D341Med (cell line): ENCODE measurements around the gene ATXN3L.
A peak's percentile ranks its signal among the peaks of the same experiment; 100 is the strongest.

Source experiments
- DNase-seq: peaks from one replicate; pipeline ENCODE4 v3.0.0; 2012; ENCODE audit warnings: low spot score

ATXN3L gene

DNA sequence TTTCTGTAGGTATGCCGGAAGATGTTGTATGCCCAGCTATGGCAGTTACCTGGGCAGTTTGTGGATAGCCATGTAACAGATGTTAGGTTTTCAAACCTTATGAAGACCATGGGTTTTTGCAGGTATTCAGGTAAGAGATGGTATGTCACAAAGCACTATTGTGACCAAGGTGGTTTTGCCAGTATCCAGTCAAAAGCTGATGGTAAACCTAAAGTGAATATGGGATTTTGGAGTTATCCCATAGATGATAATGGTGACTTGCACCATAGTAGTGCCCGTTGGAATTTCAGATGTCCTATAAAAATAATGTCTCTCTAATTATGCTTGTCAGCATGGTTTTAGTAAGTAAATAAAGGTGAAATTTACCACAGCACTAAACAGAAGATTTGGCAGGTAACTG lies at the start of gene ATXN3L:
TSS of gene ATXN3L (minus strand) at position 101 of the 400 bp plus-strand sequence. CDS start 119 bp downstream, outside the sequence.
- no peak for DNase-seq

DNA sequence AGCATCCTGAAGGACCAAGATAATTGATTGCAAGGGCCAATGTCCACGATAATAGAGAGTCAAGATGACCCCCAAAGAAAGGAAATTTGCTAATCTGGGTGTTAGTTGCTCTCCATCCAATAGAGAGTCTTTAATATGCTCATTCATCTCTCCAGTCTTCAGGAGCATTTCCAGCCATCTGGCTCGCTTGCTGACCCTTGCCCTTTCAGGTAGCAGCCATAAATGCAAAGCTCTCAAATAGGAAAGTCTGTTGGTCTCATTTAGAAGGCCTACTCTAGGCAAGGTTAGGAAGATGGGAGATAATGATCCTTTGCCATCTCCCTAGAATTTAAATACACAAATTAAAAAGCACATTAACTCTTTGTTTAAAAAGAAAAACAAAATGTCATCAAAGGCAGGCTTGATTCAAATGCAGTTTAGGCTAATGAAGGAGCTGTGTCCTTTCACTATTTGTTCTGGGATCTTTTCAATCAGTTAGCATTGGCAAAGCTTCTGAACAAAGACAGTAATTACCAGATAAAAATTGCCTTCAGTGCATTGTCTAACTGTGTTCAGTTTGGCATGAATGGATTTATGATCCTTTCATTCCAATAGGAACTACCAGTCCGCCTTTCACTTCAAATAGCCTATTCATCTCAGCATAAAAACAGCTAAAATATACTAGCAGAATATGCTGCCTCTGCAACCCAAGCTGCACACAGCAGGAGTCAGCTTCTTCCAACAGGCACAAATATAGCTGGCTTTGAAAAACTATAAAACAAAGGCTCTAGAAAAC lies 49.6 kb upstream of the ATXN3L start:
- DNase-seq, result no peak

DNA sequence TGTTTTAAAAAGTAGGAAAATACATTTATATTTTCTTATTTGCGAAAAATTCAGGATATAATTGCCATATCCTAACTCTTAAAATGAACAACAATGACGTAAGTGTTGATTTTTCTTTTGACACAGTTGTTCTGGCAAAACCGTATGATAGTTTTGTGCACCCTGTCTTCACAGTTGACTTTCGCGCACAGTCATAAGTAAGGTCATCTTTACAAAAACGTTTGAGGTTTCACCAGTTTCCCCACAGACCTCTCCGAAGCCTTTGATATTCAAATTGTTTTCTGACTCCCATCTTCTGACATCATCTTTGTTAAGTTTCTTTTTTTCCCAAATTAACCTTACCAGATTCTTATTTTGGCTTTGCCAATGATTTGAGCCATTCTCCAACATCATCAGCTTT lies 48.1 kb upstream of the ATXN3L start:
- DNase-seq, result no peak

DNA sequence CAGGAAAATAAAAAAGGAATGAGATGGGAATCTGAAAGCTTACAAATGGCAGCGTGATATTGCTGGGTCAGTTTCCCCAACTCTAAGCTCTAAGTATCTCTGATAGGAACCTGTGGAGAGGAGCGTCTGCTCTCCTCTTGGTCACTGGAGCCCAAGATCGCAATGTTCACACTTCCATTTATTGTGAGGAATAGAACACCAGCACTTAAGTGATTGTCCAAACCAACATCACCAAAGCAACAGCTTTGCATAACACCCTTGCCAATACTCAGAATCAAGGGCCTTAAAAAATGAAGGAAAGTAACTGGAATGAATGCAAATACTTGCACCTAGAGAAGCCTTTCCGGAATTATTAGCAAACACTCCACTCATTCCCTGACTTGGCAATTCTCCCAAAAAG lies 46.8 kb upstream of the ATXN3L start:
- DNase-seq, result no peak

DNA sequence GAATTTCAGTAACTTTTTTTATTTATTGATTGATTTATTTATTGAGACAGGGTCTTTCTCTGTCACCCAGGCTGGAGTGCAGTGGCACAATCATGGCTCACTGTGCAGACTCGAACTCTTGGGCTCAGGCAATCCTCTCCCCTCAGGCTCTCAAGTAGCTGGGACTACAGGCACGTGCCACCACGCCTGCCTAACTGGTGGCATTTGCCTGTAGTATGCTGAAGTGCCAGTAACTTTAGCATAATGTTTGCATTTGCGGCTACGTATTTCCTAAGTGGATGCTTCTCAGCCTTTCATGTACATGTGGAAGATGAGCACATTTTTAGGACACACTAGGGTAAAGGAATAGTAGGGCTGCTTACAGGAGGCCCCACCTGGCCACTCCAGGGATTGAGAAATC lies 45.3 kb upstream of the ATXN3L start:
- DNase-seq, result no peak

DNA sequence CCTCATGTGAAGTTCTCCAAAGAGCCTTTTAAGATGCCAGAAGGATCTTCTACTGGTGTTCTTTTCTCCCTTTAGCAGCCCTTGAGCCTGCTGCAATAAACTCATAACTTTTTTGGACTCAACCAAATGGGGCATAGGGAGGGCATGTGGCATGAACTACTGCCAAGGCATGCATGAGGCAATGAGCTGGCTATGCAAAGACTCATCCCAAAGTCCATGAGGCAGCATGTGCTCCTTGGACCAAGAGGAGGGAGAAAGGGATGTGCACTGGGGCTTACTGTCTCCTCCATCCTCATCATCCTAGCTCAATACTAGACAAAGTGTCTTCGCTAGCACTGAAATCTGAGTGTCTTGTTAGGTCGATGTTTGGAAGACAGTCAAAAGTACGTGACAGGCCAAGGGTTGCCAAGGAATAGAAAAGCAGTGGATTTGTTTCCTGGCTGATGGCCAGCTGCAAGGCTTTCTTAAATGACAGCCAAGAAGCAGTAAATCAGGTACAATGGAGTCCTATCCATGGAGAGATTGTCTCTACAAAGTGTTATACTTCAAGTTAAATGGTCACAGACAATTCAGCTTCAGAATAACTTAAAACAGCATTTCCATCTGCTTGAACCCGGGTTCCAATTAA lies 44.5 kb upstream of the ATXN3L start:
- no peak for DNase-seq

DNA sequence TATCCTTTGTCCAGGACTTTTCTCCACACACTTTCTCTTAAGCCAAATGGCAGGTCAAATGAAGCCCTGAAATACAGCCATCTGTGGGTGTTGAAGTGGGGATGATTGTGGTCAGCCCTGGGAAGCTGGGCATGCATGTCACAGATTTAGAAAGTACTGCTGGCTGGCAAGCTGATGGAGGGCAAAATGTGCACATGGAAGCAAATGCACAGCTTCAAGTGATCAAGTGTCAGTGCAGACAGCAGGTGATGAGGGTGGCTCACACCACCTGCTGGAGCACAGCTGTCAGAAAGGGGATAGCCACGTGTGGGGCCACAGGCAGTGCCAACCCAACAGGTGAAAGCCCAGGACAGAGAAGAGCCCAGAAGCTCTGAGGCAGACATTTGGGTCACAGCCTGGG lies 40.3 kb upstream of the ATXN3L start:
- DNase-seq, result no peak

DNA sequence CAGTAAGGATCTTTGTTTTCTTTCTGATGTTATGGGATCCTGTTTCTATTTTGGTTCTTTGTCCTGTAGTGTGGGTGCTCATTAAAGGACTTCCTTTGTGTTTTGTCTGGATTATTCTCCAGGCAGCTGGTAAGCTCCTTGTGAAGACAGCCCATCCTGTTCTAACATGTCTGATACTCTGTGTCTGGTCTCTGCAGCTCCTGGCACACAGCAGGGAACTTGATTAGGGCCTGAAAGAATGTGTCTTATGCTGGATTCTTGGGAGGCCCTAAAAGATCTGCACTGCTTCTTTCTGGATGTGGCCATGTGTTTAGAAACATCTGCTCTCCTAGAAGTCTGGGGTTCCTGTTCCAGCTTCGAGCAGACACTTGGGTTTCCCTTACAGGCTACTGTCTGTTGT lies 38.1 kb upstream of the ATXN3L start:
- peak; percentile 36 for DNase-seq

DNA sequence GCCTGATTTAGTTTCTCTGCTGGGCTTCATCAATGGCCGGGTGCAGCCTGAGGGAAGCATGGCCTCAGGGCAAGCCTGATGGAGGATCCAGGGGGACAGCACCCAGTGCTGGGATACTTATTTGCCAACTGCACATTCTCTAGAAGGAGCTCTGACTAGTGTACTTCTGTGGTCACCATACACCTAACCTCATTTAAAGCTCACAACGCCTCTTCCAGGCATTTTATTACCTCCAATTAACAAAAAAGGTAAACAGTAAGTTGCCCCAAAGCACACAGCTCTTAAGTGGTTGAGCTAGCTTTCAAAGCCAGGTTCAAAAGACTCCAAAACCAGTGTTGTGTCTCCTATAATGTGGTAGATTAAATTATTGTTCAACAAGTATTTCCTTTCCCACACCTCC lies 26.8 kb upstream of the ATXN3L start:
- DNase-seq, result no peak

DNA sequence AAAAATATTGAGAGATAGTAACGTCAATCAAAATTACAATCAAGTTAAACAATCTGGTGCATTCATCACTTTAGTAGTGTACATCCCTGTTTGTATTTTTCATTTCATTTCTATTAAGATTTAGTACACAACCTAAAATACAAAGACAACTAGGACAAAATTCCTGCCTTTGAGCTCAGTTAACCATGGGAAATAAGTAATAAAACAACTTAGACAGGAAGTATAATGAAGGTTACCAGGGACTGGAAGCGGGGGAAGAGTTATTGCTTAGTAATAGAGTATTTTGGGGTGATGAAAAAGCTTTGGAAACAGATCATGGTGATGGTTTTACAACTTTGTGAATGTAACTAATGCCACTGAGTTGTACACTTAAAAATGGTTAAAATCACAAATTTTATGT lies 25.6 kb upstream of the ATXN3L start:
- no peak for DNase-seq

DNA sequence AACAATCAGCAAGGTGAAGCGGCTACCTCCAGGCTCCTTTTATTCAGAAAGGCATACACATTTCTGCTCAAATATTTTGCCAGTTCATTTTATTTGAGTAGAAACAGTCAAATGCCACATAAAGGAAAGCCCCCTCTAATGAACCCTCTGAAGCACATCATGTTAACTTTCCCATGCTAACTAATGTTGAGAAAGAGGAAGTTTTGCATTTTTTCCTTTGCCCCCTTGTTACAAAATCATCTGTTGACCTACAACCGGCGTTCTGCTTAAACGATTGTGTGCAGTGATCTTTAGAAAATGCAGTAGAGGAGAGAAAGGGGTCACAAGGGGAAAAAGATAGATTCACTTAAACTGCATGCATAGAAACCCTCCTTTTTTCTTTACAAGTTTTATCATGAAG lies 25.2 kb upstream of the ATXN3L start:
- no peak for DNase-seq

DNA sequence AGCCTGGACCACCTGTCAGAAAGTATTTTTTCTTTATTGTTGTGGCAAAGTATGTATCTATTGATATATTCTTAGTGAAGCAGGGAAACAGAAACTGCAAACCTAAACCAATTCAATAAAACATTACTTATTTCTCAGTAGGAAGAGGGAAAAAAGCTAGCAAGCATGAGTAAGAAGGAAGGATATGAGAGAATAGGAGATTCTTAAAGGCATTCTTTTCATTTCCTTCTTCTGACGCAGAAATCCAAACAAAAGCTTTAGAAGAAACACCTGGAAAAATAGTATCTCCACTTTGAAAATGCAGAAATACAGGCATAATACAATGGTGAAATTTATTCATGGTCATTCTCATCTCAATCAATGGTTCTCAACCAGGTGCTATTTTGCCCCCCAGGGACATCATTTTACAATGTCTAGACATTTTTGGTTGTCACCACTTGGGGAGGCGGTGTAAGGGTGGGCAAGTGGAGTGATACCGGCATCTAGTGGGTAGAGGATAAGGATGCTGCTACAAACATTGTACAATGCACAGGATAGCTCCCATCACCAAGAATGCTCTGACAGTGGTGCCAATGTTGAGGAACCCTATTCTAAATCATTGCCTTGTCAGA lies 21.7 kb upstream of the ATXN3L start:
- DNase-seq, result no peak

DNA sequence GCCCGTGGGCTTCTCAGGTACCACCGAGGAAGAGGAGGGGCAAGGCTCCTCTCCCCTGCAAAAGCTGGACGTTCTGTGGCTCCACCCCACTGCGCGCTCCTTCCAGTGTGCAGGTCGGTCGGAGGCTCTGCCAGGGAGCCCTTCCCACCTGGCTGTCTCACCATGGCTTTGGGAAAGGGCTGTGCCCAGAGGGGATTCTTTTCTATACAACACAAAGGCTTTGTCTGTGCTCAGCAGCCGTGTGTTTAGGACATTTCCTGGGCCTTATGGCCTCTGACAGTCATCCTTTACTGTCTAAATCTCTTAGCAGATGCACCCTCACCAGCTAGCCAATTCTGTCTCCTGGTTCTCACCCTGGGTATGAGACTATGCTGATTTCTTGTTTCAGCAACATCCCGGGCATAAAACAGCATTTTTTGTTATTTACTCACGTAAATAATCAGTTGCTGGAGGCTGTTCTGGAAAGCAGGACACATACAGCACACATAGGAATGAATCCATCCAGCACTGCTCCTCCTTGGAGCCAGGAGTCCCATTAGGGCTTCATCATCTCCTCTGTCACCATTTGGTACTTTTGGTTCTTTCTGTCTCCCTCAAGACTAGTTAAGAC lies 20.4 kb upstream of the ATXN3L start:
- no peak for DNase-seq

DNA sequence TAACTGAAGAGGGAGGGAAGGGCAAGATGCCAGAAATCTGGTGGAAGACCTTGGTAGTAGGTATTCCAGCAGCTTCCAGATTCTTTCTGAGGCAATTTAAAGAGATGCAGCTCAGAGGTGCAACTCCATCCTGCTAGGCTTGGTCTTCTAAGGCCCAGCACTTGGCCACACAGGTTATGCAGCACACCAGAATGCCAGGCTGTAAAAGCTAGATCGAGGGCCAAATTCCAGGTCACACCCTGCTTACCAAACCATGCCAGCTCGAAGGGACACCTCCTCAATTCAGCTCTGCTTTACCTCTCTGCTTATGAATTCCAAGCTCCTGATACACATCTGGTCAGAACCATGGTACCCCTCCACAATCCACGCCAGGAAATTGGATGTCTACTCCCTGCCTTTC lies 19.8 kb upstream of the ATXN3L start:
- no peak for DNase-seq

DNA sequence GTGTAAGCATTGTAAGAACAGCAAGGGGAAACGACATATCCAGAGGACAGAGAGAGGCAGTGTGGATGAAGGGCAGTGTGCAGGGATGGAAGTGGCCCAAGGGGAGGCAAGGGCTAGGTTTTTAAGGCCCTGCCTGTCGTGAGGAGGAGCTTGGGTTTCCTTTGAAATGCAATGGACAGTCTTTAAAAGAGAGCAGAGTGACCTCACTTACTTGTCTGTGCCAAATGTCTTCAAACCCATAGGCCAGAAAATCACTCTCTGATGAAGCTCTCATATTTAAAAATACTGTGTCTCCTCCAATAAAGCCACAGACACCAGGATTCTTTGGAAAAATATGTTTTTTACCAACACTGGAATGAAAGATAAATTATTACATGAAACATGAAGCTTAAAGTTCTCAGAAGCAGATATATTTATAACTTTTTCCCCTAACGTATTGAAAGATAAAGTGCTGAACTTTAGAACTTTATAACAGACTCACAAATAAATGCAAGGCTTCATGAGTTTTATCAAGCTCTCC lies 19.2 kb upstream of the ATXN3L start:
- DNase-seq, result no peak

DNA sequence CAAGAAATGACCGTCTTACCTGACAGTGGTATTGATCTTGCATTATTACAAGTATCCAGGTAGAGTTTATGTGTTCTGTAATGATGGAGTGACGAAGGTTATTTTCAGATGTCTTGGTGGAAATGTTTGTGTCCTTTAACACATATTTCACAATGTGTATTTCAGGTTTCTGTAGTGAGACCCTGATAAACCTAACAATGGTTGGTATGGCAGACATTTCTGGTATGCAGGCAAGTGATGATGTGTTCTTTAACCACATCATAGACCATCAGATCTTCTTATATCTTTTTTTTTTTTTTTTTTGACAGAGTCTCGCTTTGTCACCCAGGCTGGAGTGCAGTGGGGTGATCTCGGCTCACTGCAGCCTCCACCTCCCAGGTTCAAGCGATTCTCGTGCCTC lies 14.6 kb upstream of the ATXN3L start:
- DNase-seq, result no peak

DNA sequence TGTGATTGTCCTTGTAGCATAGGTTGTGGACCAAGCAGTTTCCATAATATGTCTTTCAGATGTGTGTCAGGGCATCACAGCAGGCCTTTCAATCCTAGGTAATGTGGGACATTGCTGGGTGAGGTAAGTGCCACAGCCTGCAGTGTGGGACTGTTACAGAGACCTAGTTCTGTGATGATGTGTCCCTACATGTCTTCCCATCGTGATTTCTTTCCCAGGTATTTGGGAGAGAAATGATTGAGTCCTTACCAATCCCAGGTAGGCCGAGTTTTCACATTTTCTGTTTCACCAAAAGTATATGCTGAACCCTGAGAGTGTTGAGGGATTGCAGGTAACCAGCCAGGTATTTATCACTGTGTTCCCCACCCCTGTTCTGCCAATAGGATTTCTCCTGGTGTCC lies 10.6 kb upstream of the ATXN3L start:
- DNase-seq, result no peak

DNA sequence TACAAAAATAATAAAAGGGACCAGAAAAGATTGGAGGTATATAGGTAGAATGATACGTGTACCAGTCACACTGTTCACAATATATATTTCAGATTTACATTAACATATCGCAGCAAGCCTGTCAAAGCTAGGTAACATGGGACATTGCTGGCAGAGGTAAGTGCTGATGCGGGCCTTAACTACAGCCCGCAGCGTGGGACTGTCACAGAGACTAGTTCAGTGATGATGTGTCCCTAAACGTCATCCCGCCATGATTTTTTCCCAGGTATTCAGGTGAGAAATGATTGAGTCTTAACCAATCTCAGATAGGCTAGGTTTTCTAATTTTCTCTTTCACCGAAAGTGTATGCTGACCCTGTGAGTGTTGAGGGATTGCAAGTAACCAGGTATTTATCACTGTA lies 7.8 kb upstream of the ATXN3L start:
- DNase-seq, result no peak

DNA sequence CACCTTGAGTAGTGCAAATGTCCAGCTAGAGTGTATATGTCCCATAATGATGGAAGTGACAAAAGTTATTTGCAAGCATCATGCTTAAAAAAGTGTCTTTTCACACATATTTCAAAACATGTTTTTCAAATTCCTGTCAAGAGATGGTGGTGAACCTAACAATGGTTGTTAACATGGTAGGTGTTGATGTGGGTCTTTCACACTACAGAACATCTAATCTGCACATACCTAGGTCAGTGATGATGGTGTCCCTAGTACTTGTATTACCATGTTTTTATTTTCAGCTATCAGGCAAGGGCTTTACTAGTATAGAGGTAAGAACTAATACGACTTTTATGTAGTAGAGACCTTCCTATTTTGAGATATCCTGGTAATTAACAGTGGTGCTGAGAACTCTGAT lies 3.4 kb upstream of the ATXN3L start:
- no peak for DNase-seq

DNA sequence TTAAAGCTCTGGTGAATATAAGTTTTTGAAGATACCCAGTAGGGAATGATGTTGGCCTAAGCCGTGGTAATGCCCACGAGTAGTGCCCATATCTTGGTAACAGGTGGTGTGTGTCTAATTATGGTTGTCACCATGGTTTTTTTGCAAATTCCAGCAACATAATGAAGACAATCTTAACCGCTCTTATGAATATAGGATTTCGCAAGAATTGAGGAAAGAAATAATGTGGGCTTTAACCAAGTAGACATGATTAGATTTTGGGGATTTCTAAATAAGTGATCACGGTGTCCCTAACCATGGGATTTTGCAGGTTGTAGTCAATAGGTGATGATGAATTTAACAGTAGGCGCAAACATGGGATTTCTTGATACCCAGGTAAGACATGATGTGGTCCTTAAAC lies 2.5 kb downstream of the ATXN3L start:
- no peak for DNase-seq

DNA sequence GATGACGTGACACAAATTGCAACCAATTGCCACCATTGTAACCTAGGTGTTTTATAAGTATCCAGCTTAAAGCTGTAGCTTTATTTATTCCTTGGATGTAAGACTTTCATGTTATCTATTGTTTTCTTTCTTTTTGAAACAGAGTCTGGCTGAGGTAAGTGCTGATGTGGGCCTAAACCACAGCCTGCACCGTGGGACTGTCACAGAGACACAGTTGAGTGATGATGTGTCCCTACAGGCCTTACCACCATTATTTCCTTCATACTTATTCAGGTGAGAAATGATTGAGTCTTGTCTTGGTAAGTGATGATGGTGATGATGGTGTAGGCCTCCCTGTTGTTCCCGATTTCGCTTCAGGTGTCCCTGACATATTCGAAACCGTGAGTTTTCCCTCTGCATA lies 8.3 kb downstream of the ATXN3L start:
- no peak for DNase-seq

DNA sequence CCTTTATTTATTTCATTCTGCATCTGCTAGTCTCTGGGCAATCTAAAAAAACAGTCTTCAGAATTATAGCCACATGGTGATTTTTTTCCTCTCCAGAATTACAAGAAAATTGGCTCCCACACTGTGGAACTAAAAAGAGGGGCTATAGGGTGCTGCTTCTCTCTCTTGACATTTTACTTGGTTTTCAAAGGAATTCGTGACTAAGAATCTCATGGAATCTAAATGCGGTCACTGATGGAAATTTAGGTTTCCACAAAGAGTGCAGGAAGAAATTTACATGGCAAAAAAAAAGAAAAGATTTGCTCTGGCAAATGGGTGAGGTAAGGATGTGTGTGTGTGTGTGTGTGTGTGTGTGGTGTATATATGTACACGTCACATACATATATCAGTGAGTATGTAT lies 10.2 kb downstream of the ATXN3L start:
- DNase-seq, result no peak

DNA sequence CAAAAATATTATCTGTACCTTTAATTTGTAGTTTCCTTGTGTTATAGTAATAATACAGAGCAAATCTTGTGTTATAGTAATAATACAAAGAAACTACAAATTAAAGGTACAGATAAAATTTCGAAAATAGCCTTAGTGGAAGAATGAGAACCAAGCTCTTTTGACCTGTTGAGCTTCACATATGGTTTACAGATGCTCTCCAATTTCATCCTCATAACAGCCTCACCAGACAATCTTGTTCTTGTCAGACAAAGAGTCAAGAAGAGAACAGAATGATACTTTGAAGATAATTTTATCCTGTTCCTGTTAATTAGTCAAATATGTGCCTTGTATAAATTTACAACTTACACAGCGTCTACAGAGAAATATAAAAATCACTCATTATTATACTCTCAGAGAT lies 12.8 kb downstream of the ATXN3L start:
- DNase-seq, result no peak
